ENCODE measurements around the gene TK2. TPM values are rescaled to one million over a fixed set of nuclear protein-coding genes. Genes with fewer than 3 reads are reported as not detected.

Gene TK2
- total and polyA plus RNA-seq, 4 donors, result 10.5 to 31.9 (median 21.0) TPM

DNA sequence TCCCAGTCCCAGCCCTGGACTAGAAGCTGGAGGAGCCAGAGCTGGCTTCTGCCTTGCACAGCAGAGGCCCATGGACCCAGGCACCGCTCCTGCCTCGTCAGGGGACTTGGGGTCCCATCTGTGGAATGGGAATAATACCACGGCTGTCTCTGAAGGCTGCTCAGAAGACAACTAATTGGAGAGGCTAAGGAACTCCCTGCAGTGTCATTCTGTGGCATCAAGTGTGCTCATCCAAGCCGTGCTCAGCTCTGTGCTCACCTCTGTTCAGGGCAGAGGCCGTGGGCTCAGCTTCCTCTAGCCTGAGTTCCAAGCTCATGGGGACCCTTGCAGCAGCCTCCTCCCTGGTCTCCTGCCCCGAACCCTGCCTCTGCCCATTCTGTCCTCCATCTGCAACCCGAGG, 91.1 kb downstream of the TK2 start (continued):
- TF ChIP-seq, protein P1, sequence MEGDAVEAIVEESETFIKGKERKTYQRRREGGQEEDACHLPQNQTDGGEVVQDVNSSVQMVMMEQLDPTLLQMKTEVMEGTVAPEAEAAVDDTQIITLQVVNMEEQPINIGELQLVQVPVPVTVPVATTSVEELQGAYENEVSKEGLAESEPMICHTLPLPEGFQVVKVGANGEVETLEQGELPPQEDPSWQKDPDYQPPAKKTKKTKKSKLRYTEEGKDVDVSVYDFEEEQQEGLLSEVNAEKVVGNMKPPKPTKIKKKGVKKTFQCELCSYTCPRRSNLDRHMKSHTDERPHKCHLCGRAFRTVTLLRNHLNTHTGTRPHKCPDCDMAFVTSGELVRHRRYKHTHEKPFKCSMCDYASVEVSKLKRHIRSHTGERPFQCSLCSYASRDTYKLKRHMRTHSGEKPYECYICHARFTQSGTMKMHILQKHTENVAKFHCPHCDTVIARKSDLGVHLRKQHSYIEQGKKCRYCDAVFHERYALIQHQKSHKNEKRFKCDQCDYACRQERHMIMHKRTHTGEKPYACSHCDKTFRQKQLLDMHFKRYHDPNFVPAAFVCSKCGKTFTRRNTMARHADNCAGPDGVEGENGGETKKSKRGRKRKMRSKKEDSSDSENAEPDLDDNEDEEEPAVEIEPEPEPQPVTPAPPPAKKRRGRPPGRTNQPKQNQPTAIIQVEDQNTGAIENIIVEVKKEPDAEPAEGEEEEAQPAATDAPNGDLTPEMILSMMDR (IDR thresholded peaks at IDR 0.05; ENCODE audit: low read depth, low read length, missing input control), result no peak
- TF ChIP-seq TAF1 (conservative IDR thresholded peaks at IDR 0.05) (no peak), HNF4G (IDR thresholded peaks at IDR 0.05) (no peak), EGR1 (IDR thresholded peaks at IDR 0.05; ENCODE audit: low read depth in 2 of 2) (no peak), SP1 (IDR thresholded peaks at IDR 0.05) (no peak), GABPA (IDR thresholded peaks at IDR 0.05 in 1 of 2, conservative IDR thresholded peaks at IDR 0.05 in 1 of 2) (no peak), FOXA2 (IDR thresholded peaks at IDR 0.05) (no peak), HNF4A (conservative IDR thresholded peaks at IDR 0.05) (no peak)

DNA sequence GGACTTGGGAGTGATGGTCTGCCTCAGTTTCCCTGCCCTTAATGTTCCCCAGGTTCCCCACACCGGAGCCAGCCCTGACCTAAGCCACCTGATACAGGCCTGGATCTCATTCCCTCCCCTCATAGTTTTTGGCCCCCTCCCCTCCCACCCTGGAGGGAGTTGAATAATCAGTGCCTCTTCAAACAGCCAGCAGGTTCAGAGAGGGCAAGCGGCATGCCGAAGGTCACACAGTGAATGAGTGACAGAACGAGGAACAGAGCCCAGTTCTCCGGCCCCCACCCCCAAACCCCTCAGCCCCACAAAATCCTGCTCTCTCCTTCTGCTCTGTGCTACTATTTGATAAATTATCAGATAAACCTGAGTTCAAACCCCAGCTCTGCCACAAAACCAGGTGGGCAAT, 91.6 kb downstream of the TK2 start:
- Histone ChIP-seq H3K4me3 (ENCODE audit: low read depth in 1 of 3, low read length in 3 of 3) (no peak overlapping the region), H3K9me3 (ENCODE audit: control insufficient read depth in 4 of 4, low read length in 3 of 4) (no peaks in the 10 kb centered on the region), H3K27me3 (ENCODE audit: control insufficient read depth in 4 of 4, insufficient read depth in 4 of 4, low read length in 3 of 4) (peaks cover 0 to 3% (median 0%) of the 10 kb centered on the region in 4 donors), H3K4me1 (ENCODE audit: control insufficient read depth in 4 of 4, insufficient read depth in 4 of 4, low read length in 3 of 4) (peaks cover 0 to 6% (median 5%) of the 10 kb centered on the region in 4 donors), H3K9ac (ENCODE audit: low read depth in 1 of 2, low read length in 2 of 2) (no peak overlapping the region), H3K36me3 (ENCODE audit: control insufficient read depth in 4 of 4, insufficient read depth in 3 of 4, low read depth in 1 of 4, low read length in 3 of 4) (no peaks in the 10 kb centered on the region), H3K27ac (ENCODE audit: low read depth in 1 of 2, low read length in 2 of 2) (no peak overlapping the region)
- WGBS, result 88% methylated on average over 5 of the region's 5 CpGs
- DNase-seq (ENCODE audit: low spot score), result no peak
- TF ChIP-seq, protein P2, sequence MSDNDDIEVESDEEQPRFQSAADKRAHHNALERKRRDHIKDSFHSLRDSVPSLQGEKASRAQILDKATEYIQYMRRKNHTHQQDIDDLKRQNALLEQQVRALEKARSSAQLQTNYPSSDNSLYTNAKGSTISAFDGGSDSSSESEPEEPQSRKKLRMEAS (IDR thresholded peaks at IDR 0.05), result no peak
- no peak for TF ChIP-seq SP1 (IDR thresholded peaks at IDR 0.05)
- no peak for TF ChIP-seq NR2F2 (IDR thresholded peaks at IDR 0.05)
- TF ChIP-seq, protein P3, sequence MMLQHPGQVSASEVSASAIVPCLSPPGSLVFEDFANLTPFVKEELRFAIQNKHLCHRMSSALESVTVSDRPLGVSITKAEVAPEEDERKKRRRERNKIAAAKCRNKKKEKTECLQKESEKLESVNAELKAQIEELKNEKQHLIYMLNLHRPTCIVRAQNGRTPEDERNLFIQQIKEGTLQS (IDR thresholded peaks at IDR 0.05), result no peak
- no peak for TF ChIP-seq YY1 (IDR thresholded peaks at IDR 0.05)
- no peak for TF ChIP-seq JUND (IDR thresholded peaks at IDR 0.05)
- no peak for TF ChIP-seq RXRA (IDR thresholded peaks at IDR 0.05)
- no peak for TF ChIP-seq FOXA1 (IDR thresholded peaks at IDR 0.05)
- no peak for TF ChIP-seq HNF4A (conservative IDR thresholded peaks at IDR 0.05)
- TF ChIP-seq RAD21 (IDR thresholded peaks at IDR 0.05), result no peak
- no peak for TF ChIP-seq TAF1 (conservative IDR thresholded peaks at IDR 0.05)

Small RNA genes within 50 kb of the gene (small RNA-seq; reads per million reads assigned to genes)
- gene CKLF-CMTM1, result not detected

Other genes starting within 250 kb of the TK2 start
- gene CDH5, start 183.4 kb downstream of the TK2 start, total RNA-seq, result 10 to 100 TPM; 15.6 to 21.9 TPM
- gene CDH5, start 183.4 kb downstream of the TK2 start, polyA plus RNA-seq, result 10 to 100 TPM in 1 of 2 donors, 1 to 10 TPM in 1; 5.5 to 19.3 TPM
- gene BEAN1, start 122.8 kb downstream of the TK2 start, total RNA-seq, result under 1 TPM in 1 of 2 donors, not detected in 1; 0.25 TPM
- under 1 TPM; 0.22 to 0.99 TPM for gene BEAN1, start 122.8 kb downstream of the TK2 start, polyA plus RNA-seq
- 10 to 100 TPM in 1 of 2 donors, 1 to 10 TPM in 1; 9.5 to 36.1 TPM for gene CKLF, start 2.5 kb upstream of the TK2 start, total RNA-seq
- gene CKLF, start 2.5 kb upstream of the TK2 start, polyA plus RNA-seq, result 10 to 100 TPM; 19.3 to 23.6 TPM
- under 1 TPM; 0.33 to 0.84 TPM for gene CMTM1, start 16.3 kb upstream of the TK2 start, total RNA-seq
- gene CMTM1, start 16.3 kb upstream of the TK2 start, polyA plus RNA-seq, result under 1 TPM; 0.32 to 0.64 TPM
- 1 to 10 TPM in 1 of 2 donors, under 1 TPM in 1; 0.50 to 1.1 TPM for gene CMTM2, start 29.3 kb upstream of the TK2 start, total RNA-seq
- gene CMTM2, start 29.3 kb upstream of the TK2 start, polyA plus RNA-seq, result under 1 TPM; 0.57 to 0.67 TPM
- 10 to 100 TPM in 1 of 2 donors, 1 to 10 TPM in 1; 2.7 to 12.2 TPM for gene CMTM3, start 54.6 kb upstream of the TK2 start, total RNA-seq
- gene CMTM3, start 54.6 kb upstream of the TK2 start, polyA plus RNA-seq, result 1 to 10 TPM; 1.6 to 6.5 TPM
- gene CMTM4, start 146.6 kb upstream of the TK2 start, total RNA-seq, result 10 to 100 TPM in 1 of 2 donors, 1 to 10 TPM in 1; 8.1 to 19.7 TPM
- gene CMTM4, start 146.6 kb upstream of the TK2 start, polyA plus RNA-seq, result 1 to 10 TPM; 2.9 to 4.5 TPM
- gene DYNC1LI2, start 201.5 kb upstream of the TK2 start, total RNA-seq, result 100 to 1,000 TPM in 1 of 2 donors, 10 to 100 TPM in 1; 31.7 to 106 TPM
- 10 to 100 TPM; 14.2 to 38.5 TPM for gene DYNC1LI2, start 201.5 kb upstream of the TK2 start, polyA plus RNA-seq

Data from liver (tissue), 10 donors.